ENCODE results near the gene TBL3.

Gene TBL3

DNA sequence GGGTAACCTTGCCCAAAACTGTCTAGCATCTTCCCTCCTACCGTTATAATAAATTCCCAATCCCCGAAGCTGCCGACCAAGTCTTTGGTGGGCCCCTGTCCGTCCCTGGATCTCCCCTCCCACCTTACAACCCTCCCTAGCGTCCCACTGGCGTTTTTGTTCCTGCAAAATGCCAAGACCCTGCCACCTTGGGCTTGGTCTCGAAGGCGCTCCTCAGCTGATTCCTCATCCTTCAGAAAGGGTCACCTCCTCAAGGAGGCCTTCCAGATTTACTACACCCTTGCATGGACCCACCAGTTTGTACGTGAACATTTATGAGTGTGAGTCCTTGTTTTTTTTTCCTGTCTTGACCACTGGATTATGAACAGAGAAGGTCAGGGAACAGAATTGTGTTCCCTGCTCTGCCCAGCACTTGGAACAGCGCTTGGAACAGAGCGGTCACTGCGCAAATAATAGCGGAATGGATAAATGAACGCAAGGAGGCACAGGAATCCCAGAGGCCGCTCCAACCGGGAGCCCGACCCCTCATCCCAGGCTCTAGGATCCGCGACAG, 11.2 kb downstream of the TBL3 start:
- no peak for DNase-seq (ENCODE audit: low spot score)

DNA sequence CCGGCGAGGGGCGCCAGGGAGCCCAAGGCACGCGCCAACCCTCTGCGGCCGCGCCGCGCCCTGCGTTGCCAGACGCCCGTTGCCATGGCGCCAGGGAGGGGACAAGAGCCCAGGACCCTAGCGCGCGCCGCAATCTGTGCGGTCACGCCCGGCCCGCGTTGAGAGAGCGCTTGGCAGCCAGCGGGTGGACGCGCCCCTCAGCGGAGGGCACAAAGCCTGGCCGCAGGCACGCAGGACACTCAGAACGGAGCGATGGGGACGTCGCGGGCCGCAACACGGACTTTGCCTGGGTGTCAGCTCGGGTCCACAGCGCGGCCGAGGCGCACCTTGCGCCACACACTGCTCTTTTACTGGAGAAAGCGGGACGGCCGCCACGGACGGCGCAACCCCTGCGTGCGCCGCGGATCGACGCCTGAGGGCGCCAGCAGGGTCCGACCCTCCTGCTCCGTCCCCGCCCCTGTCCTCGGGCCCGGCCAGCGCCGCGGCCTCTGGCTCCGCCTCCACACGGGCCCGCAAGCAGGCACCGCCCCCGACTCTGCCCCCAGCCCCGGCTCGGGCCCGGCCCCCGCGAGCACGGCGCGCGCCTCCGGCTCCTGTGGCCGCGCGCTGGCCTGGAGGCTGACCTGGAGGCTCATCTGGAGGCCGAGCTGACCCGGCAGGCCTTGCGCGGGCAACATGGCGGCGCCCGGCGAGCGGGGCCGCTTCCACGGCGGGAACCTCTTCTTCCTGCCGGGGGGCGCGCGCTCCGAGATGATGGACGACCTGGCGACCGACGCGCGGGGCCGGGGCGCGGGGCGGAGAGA, 11.9 kb downstream of the TBL3 start, which contains the start of gene GFER:
Gene GFER (plus strand): TSS at position 650 of the 803 bp plus-strand sequence. CDS start 26 bp downstream, at position 676.
- DNase-seq (ENCODE audit: low spot score), result peak; percentile 98

DNA sequence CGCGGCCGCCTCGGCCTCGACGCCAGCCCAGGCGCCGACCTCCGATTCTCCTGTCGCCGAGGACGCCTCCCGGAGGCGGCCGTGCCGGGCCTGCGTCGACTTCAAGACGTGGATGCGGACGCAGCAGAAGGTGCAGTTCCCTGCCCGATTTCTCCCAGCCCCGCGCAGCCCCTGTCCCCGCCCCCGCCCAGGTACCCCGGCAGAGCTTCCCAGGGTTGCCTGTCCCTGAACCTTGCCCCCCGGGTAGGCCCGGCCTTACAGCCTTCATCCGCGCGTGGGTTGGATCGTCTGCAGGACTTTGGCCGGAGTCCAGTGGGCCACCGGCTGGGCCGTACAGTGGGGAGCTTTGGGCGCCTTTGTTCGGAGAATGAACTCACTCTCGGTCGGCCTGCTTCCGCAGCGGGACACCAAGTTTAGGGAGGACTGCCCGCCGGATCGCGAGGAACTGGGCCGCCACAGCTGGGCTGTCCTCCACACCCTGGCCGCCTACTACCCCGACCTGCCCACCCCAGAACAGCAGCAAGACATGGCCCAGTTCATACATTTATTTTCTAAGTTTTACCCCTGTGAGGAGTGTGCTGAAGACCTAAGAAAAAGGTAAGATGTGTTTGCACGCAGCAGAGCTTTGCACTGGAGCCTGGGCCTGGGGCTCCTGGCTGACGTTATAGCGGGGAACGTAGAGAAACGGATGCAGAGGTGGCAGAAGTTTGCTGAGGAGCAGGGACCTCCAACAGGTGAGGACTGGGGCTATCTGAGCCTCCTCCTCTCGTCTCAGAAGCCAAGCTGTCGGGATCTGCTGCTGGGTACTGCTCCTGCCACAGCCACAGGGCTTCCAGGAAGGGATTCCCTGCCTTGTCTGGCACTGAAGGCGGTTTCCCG, 12.7 kb downstream of the TBL3 start:
- no peak for DNase-seq (ENCODE audit: low spot score)

DNA sequence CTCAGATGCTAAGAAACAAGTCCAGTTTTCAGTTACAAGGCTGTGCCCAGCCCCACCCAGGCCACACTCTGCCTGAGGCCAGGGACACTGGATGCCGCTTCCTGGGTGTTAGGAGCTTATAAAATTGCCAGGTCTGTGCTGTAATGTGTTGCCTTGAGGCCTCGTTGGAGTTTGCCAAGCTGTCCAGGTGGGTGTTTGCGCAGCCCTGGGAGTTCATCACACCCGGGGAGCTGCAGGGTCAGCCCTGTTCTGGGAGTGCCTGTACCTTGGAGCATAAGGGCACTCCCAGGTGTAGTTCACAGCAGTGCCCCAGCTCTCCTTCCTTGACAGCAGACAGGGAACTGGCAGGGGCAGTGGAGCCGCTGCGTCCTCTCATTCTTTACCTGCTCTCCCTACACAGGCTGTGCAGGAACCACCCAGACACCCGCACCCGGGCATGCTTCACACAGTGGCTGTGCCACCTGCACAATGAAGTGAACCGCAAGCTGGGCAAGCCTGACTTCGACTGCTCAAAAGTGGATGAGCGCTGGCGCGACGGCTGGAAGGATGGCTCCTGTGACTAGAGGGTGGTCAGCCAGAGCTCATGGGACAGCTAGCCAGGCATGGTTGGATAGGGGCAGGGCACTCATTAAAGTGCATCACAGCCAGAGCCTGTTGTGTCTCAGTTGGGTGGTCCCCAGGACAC, 13.8 kb downstream of the TBL3 start:
- no peak for DNase-seq (ENCODE audit: low spot score)

DNA sequence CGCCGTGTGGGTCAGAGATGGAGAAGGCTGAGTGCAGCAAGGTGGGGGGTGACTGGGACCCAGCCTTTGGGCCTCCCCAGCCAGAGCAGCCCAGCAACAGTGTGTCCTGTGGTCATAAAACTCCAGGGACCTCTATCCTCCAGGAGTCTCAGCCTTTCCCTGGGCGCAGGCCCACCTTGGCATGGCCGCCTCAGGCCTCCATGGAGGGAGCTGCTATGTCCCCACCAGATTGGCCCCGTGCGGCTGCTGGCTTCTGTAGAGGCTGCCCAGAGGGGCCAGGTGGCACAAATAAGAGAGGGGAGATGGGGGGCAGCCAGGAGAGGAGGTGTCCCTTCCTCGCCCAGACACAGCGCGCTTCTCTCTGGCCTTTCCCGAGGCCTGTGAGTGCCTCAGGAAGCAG, 15.3 kb downstream of the TBL3 start:
- no peak for DNase-seq (ENCODE audit: low spot score)

DNA sequence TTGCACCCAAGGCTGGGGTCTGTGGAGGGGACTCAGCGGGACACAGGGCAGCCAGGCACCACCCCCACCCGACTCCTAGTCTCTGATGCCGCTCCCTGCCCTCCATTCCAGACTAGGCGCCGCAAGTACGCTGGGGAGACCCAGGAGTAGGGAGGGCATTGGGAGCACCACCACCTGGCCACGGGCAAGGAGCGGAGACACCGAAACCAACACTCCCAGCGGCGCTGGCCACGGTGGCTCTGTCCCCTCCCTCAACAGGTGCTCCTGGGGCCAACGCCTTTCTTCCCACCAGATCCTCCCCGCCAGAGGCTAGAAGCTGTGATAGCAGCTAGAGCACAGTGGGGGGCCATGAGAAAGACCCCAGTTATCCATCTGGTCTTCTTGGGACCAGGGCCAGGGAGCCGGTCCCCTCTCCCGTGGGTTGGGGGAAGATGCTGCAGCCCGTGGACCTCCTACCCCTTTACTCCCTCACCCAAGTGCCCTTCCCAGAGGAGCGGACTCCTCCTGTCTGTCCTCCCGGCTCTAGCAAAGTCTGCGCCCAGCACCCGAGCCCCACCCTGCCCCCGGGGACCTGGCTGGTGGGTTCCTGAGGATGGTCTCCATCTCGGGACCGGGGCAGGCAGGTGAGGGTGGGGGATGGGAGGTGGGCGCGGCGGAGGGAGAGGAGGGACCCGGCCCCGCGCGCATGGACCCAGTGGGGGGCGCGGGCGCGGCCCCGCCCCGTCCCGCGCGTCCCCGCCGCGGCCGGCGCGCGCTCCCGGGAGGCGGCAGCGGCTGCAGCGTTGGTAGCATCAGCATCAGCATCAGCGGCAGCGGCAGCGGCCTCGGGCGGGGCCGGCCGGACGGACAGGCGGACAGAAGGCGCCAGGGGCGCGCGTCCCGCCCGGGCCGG, 17.6 kb downstream of the TBL3 start, which contains the start of gene SYNGR3:
Gene SYNGR3 (plus strand): TSS at position 762 of the 892 bp plus-strand sequence. CDS start 133 bp downstream, outside the sequence.
- DNase-seq (ENCODE audit: low spot score), result no peak

DNA sequence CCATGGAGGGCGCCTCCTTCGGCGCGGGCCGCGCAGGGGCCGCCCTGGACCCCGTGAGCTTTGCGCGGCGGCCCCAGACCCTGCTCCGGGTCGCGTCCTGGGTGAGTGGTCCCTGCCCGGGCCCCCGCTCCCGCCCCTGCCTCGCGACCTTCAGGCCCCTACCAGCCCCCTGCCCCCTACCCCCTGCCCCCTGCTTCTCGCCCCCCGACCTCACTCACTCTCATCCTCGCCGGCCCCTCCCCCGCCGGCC, 18.2 kb downstream of the TBL3 start:
- DNase-seq (ENCODE audit: low spot score), result no peak

DNA sequence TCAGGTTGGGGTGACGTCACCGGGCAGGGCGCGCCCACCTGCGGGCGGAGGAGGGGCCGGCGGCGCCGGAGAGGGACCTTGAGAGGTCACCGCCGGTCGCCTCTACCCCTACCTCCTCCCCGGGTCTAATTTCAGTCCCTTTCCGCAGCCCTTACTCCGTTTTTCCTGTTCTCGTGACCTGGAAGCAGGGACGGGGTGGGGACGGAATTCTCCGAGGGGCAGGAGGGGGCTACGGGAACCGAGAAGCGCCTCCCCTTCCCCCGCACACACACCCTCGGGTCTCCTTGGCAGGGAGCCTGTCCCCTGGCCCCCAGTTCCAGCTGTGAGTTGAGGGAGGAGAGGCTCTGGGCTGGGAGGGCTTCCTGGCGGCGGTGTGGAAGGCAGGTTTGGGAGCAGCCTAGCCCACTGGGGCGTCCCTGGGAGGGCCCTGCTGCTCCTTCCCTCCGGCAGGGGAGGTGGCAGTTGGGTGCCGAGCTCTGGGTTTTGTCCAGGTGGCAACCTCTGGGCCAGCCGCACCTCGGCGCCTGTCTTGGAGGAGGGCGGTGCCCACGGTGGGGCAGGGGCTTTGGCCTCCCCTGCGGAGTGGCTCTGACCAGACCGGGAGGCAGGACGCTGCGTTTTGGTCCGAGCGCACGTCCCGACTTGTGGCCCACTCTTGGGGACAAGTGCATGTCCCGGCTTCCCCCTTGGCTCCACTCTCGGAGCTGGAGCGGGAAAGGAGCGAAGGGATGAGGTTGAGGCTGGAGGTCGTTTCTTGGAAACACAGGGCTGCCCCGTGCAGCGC, 18.7 kb downstream of the TBL3 start:
- DNase-seq (ENCODE audit: low spot score), result no peak

DNA sequence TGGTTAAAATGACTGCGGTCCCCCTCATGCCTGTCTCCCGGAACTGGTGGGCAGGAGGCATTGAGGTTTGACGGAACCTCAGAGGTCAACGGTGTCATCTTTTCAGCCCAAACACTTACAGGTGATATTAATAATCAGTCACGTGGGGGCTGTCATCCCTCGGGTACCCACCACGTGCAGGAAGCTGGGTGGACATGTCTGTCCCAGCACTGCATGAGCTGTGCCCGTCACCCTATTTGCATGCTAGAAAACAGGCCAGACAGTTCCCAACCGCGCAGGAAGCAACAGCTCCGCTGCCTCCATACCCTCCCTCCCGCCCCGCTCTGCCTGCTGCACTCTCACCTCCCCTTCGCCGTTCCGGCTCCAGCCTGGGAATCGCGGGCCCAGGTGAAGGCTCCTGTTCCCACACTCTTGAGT, 19.3 kb downstream of the TBL3 start:
- no peak for DNase-seq (ENCODE audit: low spot score)

DNA sequence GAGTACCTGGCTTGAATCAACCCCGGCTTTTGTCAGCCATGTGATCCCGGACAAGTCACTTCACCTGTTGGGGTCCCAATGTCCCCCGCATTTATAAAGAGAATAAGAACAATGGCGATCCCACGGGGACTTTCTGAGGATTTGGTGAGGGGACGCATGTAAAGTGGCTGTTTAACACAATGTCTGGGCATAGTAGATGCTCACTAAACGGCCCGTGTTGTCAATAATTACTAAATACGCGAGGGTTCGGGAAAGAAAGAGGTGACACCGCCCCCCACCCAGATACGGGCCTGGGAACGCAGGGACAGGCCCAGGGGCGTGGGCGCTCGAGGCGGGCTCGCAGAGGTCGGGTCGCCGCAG, 19.7 kb downstream of the TBL3 start:
- no peak for DNase-seq (ENCODE audit: low spot score)

DNA sequence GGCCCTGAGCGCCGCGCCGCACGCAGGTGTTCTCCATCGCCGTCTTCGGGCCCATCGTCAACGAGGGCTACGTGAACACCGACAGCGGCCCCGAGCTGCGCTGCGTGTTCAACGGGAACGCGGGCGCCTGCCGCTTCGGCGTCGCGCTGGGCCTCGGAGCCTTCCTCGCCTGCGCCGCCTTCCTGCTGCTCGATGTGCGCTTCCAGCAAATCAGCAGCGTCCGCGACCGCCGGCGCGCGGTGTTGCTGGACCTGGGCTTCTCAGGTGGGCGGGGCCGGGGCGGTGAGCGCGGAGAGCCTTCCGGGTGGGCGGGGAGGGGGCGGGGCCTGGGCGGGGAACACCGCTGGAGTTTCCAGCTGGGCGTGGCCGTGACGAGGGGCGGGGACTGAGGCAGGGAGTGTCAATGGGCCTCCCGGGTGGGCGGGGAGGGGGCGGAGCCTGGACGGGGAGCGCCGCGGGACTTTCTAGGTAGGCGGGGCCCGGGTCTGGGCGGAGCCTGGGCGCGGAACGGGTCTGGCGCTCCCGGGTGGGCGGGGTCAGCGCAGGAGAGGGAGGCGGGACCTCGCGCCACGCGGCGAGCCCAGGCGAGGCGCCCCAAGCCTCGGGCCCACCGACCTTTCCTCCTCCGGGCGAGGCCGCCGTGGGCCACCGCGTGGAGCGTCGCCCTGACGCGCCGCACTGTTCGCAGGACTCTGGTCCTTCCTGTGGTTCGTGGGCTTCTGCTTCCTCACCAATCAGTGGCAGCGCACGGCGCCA, 20.3 kb downstream of the TBL3 start:
- peak; percentile 93 for DNase-seq (ENCODE audit: low spot score)

DNA sequence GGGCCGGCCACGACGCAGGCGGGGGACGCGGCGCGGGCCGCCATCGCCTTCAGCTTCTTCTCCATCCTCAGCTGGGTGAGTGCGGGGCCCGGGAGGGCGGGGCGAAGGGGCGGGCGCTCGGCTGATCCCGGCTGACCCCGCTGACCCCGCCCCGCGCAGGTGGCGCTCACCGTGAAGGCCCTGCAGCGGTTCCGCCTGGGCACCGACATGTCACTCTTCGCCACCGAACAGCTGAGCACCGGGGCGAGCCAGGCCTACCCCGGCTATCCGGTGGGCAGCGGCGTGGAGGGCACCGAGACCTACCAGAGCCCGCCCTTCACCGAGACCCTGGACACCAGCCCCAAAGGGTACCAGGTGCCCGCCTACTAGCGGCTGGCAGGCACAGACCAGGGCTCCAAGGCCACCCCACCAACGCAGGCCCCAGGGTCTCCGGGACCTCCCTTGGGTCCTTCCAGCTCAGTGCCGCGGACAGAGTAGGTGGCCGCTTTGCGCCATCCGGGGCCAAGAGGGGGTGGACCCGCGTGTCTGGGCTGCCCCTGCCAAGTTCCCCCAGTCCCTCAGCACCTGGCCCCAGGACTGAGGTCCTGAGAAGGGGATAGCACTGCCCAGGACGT, 21.0 kb downstream of the TBL3 start:
- DNase-seq (ENCODE audit: low spot score), result no peak

DNA sequence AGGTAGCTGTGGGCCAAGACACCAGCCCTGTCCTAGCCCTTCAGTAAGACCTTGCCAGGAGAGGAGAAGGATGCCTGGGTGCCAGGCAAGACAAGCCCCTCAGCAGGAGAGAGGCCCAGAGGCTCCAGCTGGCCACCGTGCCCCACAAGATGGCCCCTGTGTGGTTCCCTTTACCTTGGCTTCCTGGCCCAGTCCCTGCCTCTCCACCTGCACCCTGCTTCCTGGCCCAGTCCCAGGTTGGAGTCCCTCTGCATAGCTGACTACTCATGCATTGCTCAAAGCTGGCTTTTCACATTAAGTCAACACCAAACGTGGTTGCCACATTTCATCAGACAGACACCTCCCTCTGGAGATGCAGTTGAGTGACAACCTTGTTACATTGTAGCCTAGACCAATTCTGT, 21.9 kb downstream of the TBL3 start:
- peak; percentile 28 for DNase-seq (ENCODE audit: low spot score)

DNA sequence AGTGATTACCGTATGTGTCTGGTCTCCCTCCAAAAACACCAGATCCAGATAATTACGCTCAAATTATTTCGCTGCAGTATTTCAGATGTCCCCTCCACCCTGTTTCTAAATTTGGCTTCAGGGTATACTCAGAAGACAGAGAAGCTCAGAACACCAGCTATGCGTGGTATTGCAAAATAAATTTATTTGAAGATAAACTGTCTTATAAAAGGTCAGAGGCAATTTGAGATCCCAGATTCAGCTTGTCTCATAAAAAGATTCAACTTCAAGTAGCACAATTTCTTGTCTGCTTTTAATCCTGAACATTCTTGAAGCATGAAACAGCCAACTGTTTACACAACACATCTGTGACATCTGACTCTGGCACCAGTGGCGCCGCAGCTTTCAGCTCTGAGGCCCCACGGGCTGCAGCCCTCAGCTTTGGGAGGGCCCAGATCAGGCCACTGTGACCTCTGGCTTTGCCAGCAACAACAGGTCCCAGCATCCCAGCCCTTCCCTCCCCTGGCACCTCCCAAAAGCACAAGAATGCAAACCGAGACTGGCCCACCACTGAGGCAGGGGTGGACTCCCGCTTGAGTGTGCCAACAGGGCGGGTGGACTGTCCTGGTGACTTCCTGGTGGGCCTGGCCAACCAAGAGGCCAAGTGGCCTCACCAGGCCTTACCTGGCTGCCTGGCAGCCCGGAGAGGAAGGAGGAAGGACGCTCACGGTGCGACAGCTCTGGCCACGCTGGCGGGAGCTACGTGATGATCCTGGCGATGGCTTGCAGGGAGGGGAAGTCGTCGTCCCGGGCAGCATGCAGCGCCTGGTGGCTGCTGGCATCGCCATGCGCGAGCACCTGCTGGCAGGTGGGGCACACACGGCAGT, 25.9 kb downstream of the TBL3 start:
- peak; percentile 48 for DNase-seq (ENCODE audit: low spot score)

DNA sequence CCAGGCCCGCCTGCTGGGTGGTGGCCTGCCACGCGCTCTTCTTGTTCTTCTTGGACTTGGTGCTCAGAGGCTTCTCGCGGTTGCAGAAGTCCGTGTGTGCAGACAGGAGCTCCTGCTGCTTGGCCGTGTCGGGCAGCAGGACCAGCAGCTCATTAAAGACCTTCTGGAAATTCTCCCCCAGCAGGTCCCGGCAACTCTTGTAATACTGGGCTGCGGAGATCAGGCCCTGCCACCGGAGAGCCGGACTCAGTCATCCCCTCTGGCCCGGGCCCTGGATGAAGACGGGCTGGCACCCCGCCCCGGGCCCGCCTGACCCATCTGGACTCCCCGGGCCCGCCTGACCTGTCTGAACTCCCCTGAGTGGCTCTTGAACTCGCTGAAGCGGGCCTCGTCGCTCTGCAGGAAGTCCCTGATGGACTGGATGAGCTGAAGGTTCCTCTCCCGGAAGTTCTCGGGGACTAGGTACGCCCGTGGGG, 26.5 kb downstream of the TBL3 start:
- no peak for DNase-seq (ENCODE audit: low spot score)

DNA sequence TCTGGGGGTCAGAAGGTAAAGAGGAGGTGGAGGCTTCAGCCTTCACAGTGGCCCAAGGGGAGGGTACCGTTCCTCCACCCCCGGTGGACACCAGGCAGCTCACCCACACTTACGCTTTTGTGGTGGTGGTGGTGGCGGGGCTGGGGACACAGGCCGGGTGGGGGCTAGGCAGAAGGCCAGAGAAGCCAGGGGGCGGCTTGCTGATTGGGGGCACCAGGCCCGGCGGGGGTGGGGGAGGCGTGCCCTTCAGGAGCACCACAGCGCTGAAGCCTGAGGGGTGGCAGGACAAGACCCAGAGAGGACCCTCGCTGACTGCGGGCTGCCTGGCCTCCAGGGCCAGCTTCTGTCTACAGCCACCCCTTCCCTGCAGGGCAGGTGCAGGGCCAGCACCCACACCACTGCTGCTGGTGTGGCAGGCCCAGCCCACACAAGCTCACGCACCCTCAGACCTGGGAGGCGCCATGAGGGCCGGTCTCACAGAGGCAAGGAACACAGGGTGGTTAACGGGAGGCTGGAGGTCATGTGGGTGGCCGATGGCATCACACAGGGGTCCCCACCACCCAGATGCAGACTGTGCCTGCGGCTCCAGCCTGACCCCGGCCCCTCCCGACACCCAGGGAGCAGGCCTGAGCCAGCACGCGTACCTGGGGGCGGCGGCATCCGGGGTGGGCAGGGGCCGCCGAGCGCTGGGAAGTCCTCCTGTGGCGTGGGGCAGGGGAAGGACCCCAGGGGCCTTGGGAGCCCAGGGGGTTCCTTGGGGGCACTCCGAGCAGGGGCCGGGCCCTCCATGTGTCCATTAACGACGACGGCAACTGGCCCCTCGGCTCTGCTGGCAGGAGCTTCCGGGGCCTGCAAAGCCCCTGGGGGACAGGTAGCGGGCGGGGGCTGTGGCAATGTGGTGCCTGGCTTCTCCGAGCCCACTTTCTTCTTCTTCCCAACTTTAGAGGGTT, 27.3 kb downstream of the TBL3 start:
- DNase-seq (ENCODE audit: low spot score), result no peak

DNA sequence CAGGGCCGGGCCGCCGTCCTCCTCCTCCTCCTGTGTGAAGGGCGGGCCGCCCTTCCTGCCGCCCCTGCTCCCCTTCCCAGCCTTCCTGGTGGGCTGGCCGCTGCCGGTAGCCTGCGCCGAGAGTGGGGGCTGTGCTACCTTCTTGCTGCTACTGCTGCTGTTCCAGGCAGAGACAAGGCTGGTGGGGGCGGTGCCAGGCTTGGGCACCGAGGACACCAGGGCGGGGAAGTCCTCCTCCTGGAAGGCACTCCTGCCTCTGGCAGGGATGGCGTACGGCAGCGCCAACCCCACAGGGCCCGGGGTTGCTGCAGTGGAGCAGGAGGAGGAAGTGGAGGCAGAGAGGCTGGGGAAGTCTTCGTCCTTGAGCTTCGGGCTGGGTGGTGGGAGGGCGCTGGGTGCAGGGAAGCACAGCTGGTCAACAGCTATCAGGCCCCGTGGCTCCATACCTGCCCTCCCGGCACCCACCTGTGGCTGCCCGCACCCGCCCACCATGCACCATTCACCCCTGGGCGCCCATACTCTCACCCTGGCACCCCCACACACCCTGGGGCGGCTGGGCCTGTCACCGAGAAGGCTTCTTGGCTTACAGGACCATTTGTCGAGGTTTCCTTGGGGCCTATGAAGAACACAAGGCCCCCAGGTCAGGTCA, 28.1 kb downstream of the TBL3 start:
- DNase-seq (ENCODE audit: low spot score), result no peak

All from AG08395 (cell line).